Endometrial microvascular endothelial cells (primary cell): ENCODE results near the gene AARS2. TPM values are rescaled to one million over a fixed set of nuclear protein-coding genes. Genes with fewer than 3 reads are reported as not detected.

Source experiments
- in situ Hi-C: cut with HindIII; loops from 2 replicates; pipeline ENCODE4 v1.10.0; 2017; ENCODE audit warnings: low sequenced_read_pairs, low pct_unique_long_range_greater_than_20kb; ENCODE audit errors: inconsistent ontology term
- total RNA-seq: library from RNA; depleted of rRNA; stranded (reverse); fragments of >200 nt; gene quantifications from one replicate; pipeline ENCODE4 v1.2.3, GENCODE V29; 2015; ENCODE audit errors: inconsistent ontology term

AARS2 gene
- total RNA-seq, 1 donor from 2014 or later, result 20.3 TPM

- in situ Hi-C loops, result no loop called here
Measured at GRCh38 chr6:44304282-44305199, 8.6 kb downstream of the AARS2 start.

GRCh38 chr6:44303842-44304241, 9.3 kb downstream of the AARS2 start:
- in situ Hi-C loops, result no loop called here

GRCh38 chr6:44302856-44303255, 10.3 kb downstream of the AARS2 start:
- in situ Hi-C loops, result no loop called here

- in situ Hi-C loops, result no loop called here
Measured at GRCh38 chr6:44301782-44302564, 11.2 kb downstream of the AARS2 start.

- in situ Hi-C loops, result no loop called here
Measured at GRCh38 chr6:44301106-44301505, 12.0 kb downstream of the AARS2 start.

GRCh38 chr6:44300292-44300823, 12.8 kb downstream of the AARS2 start:
- in situ Hi-C loops, result no loop called here

GRCh38 chr6:44298864-44299263, 14.3 kb downstream of the AARS2 start:
- in situ Hi-C loops, result no loop called here

- in situ Hi-C loops, result no loop called here
Measured at GRCh38 chr6:44298055-44298803, 14.9 kb downstream of the AARS2 start.

GRCh38 chr6:44297063-44298038, 15.8 kb downstream of the AARS2 start:
- in situ Hi-C loops, result no loop called here

GRCh38 chr6:44294832-44295791, 18.0 kb downstream of the AARS2 start:
- in situ Hi-C loops, result no loop called here

GRCh38 chr6:44292661-44293365, 20.3 kb downstream of the AARS2 start:
- in situ Hi-C loops, result no loop called here

- in situ Hi-C loops, result no loop called here
Measured at GRCh38 chr6:44291841-44292240, 21.3 kb downstream of the AARS2 start.

GRCh38 chr6:44289726-44290260, 23.4 kb downstream of the AARS2 start:
- in situ Hi-C loops, result loop anchor here (10.0 kb wide), 1 partner anchor 55 kb away; the partner anchor contains the start of gene SPATS1

GRCh38 chr6:44286747-44287146, 26.4 kb downstream of the AARS2 start:
- in situ Hi-C loops, result loop anchor here (10.0 kb wide), 1 partner anchor 58 kb away; the partner anchor contains the start of gene SPATS1

GRCh38 chr6:44286285-44286565, 26.9 kb downstream of the AARS2 start:
- in situ Hi-C loops, result loop anchor here (10.0 kb wide), 1 partner anchor 59 kb away; the partner anchor contains the start of gene SPATS1
